HepG2 (cell line): Measurements from ENCODE around the gene FAIM. TPM values are rescaled to one million over a fixed set of nuclear protein-coding genes. Genes with fewer than 3 reads are reported as not detected.

Experiments used
- CHD2 ChIP-seq: IDR thresholded peaks from 2 replicates; pipeline ENCODE4 v1.6.1; 2011; ENCODE audit warnings: low read depth, low read length, improper control_type of control experiment
- ESRRA ChIP-seq: sonication (generic); formaldehyde crosslinking; IDR thresholded peaks from 2 replicates; pipeline ENCODE4 v1.5.1; 2020; ENCODE audit warnings: mild to moderate bottlenecking, low read depth, missing genetic modification reagents
- FOXK1 ChIP-seq: sonication (generic); formaldehyde crosslinking; IDR thresholded peaks from 2 replicates; pipeline ENCODE4 v1.4.0; 2020; ENCODE audit warnings: low read depth, missing genetic modification reagents, borderline replicate concordance
- HNRNPLL ChIP-seq: fragments of 200-400 bp; formaldehyde crosslinking; IDR thresholded peaks from 2 replicates; pipeline ENCODE4 v1.6.1; 2017; ENCODE audit warnings: mild to moderate bottlenecking, low read depth, low read length; ENCODE audit not compliant: poor library complexity, severe bottlenecking
- IRX3 ChIP-seq: sonication (generic); formaldehyde crosslinking; IDR thresholded peaks from 2 replicates; pipeline ENCODE4 v1.8.1; 2023; ENCODE audit warnings: mild to moderate bottlenecking, low read depth, missing genetic modification reagents, borderline replicate concordance
- KAT8 ChIP-seq: IDR thresholded peaks from 2 replicates; pipeline ENCODE4 v1.6.1; 2016; ENCODE audit warnings: missing genetic modification reagents, missing compliant biosample characterization
- SNAPC2 ChIP-seq: sonication (generic); formaldehyde crosslinking; IDR thresholded peaks from 2 replicates; pipeline ENCODE4 v1.8.1; 2022; ENCODE audit warnings: mild to moderate bottlenecking, missing genetic modification reagents
- TAF15 ChIP-seq: fragments of 200-400 bp; formaldehyde crosslinking; IDR thresholded peaks from one replicate; pipeline ENCODE4 v1.6.1; 2018; ENCODE audit warnings: mild to moderate bottlenecking, low read depth, low read length; ENCODE audit not compliant: poor library complexity, severe bottlenecking
- ZBTB38 ChIP-seq: sonication (generic); formaldehyde crosslinking; IDR thresholded peaks from 2 replicates; pipeline ENCODE4 v1.5.1; 2020; ENCODE audit warnings: mild to moderate bottlenecking, missing genetic modification reagents
- ZNF350 ChIP-seq: sonication (generic); formaldehyde crosslinking; IDR thresholded peaks from 2 replicates; pipeline ENCODE4 v1.4.0; 2020; ENCODE audit warnings: mild to moderate bottlenecking, low read depth, missing genetic modification reagents, borderline replicate concordance
- ZNF616 ChIP-seq: sonication (generic); formaldehyde crosslinking; IDR thresholded peaks from 2 replicates; pipeline ENCODE4 v1.5.0; 2020; ENCODE audit warnings: low read depth, mild to moderate bottlenecking, missing genetic modification reagents
- ZNF670 ChIP-seq: sonication (generic); formaldehyde crosslinking; IDR thresholded peaks from 2 replicates; pipeline ENCODE4 v1.8.0; 2022; ENCODE audit warnings: mild to moderate bottlenecking, missing genetic modification reagents, borderline replicate concordance
- ZNF790 ChIP-seq: sonication (generic); formaldehyde crosslinking; IDR thresholded peaks from 2 replicates; pipeline ENCODE4 v1.8.0; 2022; ENCODE audit warnings: missing genetic modification reagents, mild to moderate bottlenecking, borderline replicate concordance
- ZNF883 ChIP-seq: sonication (generic); formaldehyde crosslinking; IDR thresholded peaks from 2 replicates; pipeline ENCODE4 v1.5.1; 2020; ENCODE audit warnings: mild to moderate bottlenecking, missing genetic modification reagents; ENCODE audit errors: not compliant biosample characterization
- polyA plus RNA-seq, 8 experiments: library from polyadenylated mRNA; depleted of rRNA in 3 of 8; stranded (reverse) in 7 of 8; unstranded in 1 of 8; fragments of >200 nt; fragmentation: Illumina TruSeq in 4 of 8; extraction: Trizol in 4 of 8; gene quantifications; 2 replicates each; pipeline versions ENCODE4 v1.2.1 to v1.2.3, GENCODE V29; 2011 to 2016; ENCODE audit warnings: low read depth in 4 of 8, missing spikeins in 1 of 8, mixed read lengths in 1 of 8; ENCODE audit not compliant: insufficient read depth in 1 of 8
- total RNA-seq, 5 experiments: library from RNA; depleted of rRNA; stranded (reverse); fragments of >200 nt; fragmentation: Illumina TruSeq; extraction: Trizol; gene quantifications; 2 replicates each; pipeline ENCODE4 v1.2.3, GENCODE V29; 2016; ENCODE audit warnings: low read depth in 1 of 5
- TF ChIP-seq, protein P1 (sequence below): sonication (generic); formaldehyde crosslinking; IDR thresholded peaks from 2 replicates; pipeline ENCODE4 v1.8.0; 2022; ENCODE audit warnings: low read depth, missing genetic modification reagents
- TF ChIP-seq, protein P2 (sequence below): sonication (generic); formaldehyde crosslinking; IDR thresholded peaks from 2 replicates; pipeline ENCODE4 v1.4.0; 2020; ENCODE audit warnings: low read depth, mild to moderate bottlenecking, missing genetic modification reagents
- TF ChIP-seq, protein P3 (sequence below): sonication (generic); formaldehyde crosslinking; IDR thresholded peaks from 2 replicates; pipeline ENCODE4 v1.4.0; 2020; ENCODE audit warnings: missing genetic modification reagents
- TF ChIP-seq, protein P4 (sequence below): sonication (generic); formaldehyde crosslinking; conservative IDR thresholded peaks from 2 replicates; pipeline ENCODE4 v1.5.0; 2020; ENCODE audit warnings: missing genetic modification reagents

The FAIM gene
- total and polyA plus RNA-seq, 2 of the 13 experiments (the other 11 are each of a cell fraction or from before 2014, with no cell fraction given), result 4.3 to 25.8 TPM

DNA sequence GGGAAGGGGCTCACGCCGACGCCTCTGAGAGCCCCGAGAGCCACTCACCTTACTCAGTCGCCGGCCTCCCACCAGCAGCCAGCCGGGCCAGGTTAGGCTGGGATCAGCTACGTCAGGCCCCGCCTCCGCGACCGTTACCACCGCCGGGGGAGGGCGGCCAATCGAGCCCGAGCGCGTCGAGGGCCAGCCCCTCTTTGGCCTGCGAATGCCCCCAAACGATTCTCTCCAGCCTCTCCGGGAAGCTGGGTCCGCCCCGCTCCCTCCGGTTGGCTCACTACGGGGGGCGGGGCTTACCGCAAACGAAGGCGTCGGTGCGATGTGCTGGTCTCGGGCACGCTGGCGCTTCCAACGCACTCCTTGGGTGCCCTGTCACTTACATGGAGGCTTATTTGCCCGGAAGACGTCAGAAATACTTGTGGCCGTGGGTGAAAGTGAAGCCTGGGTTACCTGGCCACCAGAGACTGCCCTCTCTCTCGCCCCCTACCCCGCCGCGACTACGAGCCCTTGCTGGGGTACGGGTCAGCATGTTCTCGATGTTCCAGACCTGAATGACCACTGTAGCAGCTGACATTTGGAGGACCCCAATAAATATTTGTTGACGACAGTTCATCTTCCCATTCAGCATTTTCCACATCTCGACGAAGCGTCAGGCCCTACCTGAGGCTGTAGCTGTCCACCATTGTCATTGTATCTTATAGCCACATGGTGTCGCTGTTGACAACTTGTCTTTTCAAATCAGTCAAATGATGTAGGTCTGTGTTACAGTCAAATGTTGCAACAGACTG is 14.2 kb upstream of the FAIM start, which contains the start of gene CEP70 (continued):
- TF ChIP-seq SNAPC2 (CRISPR knock-in tag) (peak; percentile 75; the same call in 1 of the 2 replicates), ZNF670 (no peak), ESRRA (no peak), FOXK1 (CRISPR knock-in tag) (no peak; the same call in 1 of the 2 replicates), IRX3 (CRISPR knock-in tag) (no peak; the same call in 1 of the 2 replicates), HNRNPLL (peak; percentile 91), ZNF616 (CRISPR knock-in tag) (0 out of 2 replicates have a peak, but pooled peaks have one; percentile 7), ZNF790 (no peak), ZNF883 (CRISPR knock-in tag) (no peak), ZNF350 (CRISPR knock-in tag) (peak; percentile 87), ZBTB38 (peak; percentile 82), TAF15 (no peak), KAT8 (CRISPR knock-in tag) (no peak; the same call in 1 of the 2 replicates), CHD2 (no peak)
- TF ChIP-seq, protein P1, sequence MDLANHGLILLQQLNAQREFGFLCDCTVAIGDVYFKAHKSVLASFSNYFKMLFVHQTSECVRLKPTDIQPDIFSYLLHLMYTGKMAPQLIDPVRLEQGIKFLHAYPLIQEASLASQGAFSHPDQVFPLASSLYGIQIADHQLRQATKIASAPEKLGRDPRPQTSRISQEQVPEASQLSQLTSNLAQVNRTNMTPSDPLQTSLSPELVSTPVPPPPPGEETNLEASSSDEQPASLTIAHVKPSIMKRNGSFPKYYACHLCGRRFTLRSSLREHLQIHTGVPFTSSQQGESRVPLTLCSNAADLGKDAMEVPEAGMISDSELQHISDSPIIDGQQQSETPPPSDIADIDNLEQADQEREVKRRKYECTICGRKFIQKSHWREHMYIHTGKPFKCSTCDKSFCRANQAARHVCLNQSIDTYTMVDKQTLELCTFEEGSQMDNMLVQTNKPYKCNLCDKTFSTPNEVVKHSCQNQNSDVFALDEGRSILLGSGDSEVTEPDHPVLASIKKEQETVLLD (CRISPR knock-in tag), result peak; percentile 77; the same call in 1 of the 2 replicates
- TF ChIP-seq, protein P2, sequence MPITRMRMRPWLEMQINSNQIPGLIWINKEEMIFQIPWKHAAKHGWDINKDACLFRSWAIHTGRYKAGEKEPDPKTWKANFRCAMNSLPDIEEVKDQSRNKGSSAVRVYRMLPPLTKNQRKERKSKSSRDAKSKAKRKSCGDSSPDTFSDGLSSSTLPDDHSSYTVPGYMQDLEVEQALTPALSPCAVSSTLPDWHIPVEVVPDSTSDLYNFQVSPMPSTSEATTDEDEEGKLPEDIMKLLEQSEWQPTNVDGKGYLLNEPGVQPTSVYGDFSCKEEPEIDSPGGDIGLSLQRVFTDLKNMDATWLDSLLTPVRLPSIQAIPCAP (CRISPR knock-in tag), result no peak
- TF ChIP-seq, protein P3, sequence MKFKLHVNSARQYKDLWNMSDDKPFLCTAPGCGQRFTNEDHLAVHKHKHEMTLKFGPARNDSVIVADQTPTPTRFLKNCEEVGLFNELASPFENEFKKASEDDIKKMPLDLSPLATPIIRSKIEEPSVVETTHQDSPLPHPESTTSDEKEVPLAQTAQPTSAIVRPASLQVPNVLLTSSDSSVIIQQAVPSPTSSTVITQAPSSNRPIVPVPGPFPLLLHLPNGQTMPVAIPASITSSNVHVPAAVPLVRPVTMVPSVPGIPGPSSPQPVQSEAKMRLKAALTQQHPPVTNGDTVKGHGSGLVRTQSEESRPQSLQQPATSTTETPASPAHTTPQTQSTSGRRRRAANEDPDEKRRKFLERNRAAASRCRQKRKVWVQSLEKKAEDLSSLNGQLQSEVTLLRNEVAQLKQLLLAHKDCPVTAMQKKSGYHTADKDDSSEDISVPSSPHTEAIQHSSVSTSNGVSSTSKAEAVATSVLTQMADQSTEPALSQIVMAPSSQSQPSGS (CRISPR knock-in tag), result peak; percentile 44; the same call in 1 of the 2 replicates
- TF ChIP-seq, protein P4, sequence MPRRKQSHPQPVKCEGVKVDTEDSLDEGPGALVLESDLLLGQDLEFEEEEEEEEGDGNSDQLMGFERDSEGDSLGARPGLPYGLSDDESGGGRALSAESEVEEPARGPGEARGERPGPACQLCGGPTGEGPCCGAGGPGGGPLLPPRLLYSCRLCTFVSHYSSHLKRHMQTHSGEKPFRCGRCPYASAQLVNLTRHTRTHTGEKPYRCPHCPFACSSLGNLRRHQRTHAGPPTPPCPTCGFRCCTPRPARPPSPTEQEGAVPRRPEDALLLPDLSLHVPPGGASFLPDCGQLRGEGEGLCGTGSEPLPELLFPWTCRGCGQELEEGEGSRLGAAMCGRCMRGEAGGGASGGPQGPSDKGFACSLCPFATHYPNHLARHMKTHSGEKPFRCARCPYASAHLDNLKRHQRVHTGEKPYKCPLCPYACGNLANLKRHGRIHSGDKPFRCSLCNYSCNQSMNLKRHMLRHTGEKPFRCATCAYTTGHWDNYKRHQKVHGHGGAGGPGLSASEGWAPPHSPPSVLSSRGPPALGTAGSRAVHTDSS (CRISPR knock-in tag), result 0 out of 2 replicates have a peak, but pooled peaks have one; percentile 29
